Sigmoid colon (tissue), 4 donors: ENCODE results near the gene B4GALT6.

Source experiments
- EP300 ChIP-seq, 4 donors: sonication (generic); formaldehyde crosslinking; IDR thresholded peaks; one replicate each; pipeline ENCODE4 v1.6.1; 2017; ENCODE audit warnings: antibody characterized with exemption in 4 of 4
- TF ChIP-seq, protein P1 (sequence below), 4 experiments: fragments of 450-650 bp in 3 of 4; fragments of 200-600 bp in 1 of 4; IDR thresholded peaks; one replicate each; pipeline ENCODE4 v1.5.1; 2016 to 2019; ENCODE audit warnings: antibody characterized with exemption in 4 of 4, mild to moderate bottlenecking in 3 of 4, moderate library complexity in 2 of 4

- no peak for TF ChIP-seq EP300 (IDR thresholded peaks at IDR 0.05)
- TF ChIP-seq, protein P1, sequence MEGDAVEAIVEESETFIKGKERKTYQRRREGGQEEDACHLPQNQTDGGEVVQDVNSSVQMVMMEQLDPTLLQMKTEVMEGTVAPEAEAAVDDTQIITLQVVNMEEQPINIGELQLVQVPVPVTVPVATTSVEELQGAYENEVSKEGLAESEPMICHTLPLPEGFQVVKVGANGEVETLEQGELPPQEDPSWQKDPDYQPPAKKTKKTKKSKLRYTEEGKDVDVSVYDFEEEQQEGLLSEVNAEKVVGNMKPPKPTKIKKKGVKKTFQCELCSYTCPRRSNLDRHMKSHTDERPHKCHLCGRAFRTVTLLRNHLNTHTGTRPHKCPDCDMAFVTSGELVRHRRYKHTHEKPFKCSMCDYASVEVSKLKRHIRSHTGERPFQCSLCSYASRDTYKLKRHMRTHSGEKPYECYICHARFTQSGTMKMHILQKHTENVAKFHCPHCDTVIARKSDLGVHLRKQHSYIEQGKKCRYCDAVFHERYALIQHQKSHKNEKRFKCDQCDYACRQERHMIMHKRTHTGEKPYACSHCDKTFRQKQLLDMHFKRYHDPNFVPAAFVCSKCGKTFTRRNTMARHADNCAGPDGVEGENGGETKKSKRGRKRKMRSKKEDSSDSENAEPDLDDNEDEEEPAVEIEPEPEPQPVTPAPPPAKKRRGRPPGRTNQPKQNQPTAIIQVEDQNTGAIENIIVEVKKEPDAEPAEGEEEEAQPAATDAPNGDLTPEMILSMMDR (IDR thresholded peaks at IDR 0.05), result no peak
Observed at GRCh38 chr18:31684279-31685096, at the start of gene B4GALT6.
